HG02571 (cell line): ENCODE results near the gene SUSD3.
"Not testable (repeated sequence)": the region's sequence is repeated elsewhere in the genome, so short reads cannot be mapped to it uniquely, and the experiment has no call there.

Experiments
- ATAC-seq: cut with Tn5 transposase; IDR thresholded peaks from one replicate; pipeline ENCODE4 v1.9.1; 2021; ENCODE audit warnings: mild to moderate bottlenecking, moderate library complexity; ENCODE audit not compliant: unreplicated experiment

The SUSD3 gene

DNA sequence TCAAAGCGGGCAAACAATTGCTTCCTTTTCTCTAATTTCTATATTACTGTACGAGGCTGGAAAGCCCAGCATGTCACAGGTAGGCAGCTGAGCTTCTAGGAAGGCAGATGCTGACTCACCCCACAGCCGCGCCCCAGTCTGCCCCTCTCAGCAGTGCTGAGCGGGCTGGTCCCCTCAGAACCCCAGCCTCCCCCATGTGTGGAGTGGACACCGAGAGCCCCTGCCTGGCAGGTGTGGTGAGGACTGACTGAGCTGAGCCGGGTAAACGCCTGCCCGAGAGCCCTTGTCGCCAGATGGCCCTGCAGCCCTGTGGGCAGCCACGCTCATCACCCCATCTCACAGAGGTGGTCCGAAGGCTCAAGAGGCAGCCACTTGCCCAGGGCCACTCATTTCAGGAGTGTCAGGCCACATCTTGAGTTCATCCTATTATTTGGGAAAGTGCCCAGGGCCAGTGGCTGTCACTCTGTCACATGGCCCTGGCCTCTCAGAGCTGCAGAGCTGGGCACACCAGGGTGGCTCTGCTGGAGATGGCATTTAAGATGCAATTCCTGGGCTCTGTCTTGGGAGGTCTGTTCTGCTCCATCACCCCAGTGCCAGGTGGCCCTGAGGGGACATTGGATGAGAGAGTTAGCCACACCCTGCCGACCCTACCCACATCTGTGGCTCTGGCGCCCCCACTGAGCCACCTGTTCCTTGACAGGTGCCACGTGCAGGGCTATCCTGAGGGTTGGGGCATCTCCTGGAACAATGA, 50.0 kb downstream of the SUSD3 start:
- no peak for ATAC-seq

DNA sequence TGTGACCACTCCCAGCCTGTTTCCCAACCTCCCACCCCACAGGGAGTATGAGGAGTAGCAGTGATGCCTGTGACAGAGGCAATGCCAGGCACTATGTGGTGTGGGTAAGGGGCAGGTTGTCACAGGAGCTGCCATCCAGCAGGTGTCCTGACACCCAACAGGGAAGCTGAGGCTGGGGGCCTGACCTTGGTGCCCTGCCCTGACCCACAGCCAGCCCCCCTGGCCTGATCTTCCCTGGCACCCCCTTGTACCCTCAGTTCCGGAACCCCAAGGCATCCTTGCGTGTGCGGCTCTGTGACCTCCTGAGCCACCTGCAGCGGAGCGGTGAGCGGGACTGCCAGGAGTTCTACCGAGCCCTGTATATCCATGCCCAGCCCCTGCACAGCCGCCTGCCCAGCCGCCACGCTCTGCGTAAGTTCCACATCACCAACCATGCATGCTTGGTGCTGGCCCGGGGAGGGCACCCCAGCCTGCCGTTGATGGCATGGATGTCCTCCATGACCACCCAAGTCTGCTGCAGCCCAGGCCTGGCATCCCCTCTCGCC, 51.9 kb downstream of the SUSD3 start:
- ATAC-seq = no peak

DNA sequence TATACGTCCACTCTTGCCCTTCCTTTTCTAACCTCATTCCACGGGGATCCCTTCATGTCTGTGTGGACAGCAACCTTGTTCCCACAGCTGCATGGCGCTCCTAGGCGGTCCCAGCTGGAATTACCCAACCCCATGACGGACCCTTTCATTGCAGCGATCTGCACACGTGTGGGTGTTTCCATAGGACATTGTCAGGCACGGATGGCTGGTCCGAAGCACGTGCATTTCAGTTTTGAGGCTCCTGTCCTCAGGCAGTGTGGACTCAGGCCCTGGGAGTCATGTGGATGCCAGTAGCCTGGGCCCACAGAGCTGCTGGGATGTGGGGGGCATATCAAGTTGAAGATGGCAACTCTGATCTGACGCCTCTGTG, 52.5 kb downstream of the SUSD3 start:
- ATAC-seq = no peak

DNA sequence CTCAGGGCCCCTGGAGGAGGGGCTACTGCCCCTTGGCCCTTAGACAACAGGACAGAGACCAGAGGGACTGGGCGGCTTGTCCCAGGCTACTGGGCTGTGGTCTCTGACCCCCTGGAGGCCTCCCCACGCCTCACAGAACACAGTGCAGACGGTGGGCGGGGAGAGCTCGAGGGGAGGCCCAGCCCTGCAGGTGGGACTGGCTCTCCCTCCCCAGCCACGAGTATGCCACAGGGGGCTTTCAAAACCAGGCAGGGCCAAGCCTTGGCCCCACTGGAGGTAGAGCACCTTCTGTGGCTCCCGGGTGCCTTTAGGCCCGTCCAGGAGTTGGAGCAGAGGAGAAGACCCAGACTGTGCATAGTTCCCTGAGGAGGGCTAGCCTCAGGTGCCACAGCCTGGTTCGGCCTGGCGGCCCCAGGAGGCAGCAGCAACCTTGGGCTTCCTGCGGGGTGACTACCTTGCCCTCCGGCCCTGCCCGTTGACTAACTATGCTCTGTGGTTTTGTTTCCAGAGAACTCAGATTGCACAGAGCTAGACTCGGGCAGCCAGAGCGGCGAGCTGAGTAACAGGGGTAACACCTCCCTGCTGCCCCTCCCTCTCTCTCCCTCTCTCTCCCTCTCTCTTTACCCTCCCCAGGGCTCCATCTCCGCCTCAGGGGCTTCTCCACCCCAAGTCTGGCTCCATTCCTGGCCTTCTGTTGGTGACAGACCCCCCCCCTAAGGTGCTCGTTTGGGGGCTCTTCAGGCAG, 53.0 kb downstream of the SUSD3 start:
- no peak for ATAC-seq

DNA sequence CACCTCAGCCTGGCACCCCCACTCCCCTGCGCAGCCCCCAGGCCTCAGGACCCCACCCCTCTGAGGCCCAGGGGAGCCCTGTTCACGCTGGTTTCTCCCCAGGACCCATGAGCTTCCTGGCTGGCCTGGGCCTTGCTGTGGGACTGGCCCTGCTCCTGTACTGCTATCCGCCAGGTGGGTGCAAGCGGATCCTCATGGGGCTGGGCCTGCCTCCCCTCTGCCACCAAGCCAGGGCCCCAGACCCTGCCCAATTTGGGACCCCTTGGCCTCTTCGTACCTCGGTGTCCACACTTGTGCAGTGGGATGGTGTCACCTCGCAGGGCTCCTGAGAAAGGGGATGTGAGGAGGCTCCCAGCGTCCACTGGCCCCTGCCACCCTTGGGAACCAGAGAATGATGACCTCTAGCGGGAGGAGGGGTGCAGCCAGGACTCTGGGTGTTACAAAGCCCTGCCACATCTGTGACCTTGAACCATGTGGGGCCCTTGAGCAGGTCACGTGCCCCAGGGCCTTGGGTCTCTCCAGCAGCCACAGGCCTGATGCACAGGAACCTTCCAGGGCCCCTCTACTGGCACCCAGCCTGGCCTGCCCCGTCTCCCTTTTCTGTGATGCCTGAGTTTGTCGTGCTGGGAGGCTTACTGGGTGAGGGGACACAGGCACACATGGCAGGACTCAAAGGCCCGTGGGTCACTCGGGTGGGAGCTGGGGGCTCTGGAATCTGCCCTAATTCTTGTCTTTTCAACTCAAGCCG, 53.8 kb downstream of the SUSD3 start:
- ATAC-seq = no peak

DNA sequence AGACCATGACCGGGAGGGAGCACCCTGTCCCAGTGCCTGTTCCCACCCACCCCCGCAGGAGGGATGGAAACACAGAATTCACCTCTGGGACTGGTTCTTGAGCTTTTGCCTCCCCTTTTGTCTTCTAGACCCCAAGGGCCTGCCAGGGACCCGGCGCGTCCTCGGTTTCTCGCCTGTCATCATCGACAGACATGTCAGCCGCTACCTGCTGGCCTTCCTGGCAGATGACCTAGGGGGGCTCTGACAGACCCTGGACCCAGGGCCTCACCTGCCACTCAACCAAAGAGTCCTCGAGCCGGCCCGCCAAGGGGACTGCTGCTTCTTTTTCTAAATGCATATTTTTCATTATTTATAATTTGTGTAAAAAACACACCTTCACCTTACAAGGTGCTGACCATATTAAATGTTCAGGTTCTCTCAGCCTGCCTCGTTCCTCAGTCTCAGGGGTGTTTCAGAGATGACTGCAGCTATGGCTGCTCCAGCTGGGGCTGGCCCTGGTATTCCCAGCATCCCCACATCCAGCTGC, 54.4 kb downstream of the SUSD3 start:
- no peak for ATAC-seq

DNA sequence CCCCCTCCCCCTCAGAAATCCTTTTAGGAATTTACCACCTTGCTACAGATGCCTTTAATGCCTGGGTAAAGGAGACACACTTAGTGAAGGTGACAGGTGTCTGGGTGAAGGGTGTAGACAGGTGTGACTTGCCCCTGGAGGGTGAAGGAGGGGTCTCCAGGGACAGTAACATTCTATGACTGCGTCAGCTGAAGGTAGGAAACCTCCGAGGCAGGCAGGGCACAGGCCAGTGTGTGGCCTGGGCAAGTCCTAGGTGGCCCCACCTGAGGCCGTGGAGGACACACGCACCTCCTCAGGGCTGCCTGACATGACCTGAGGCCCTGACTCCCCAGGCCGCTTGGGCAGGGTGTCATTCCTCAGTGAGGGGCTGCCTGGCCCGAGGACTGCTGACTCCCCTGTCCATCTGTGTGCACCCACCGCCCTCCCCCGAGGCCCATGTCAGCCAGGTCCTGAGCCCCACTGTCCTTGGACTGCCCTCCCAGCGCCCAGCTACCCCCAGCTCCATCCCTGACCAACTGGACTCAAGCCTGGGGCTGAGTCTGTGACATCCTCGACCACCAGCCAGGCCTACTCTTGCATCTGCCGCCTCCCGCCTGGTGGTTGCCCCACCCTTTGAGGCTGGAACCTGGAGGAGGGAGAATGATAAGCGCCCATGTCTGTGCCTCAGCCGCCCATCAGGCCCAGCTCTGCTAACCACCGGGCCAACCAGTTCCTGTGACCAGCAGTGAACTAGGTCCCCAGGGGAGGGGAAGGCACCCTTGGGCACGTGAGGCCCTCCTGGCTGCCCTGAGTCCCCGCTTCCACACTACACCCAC, 55.9 kb downstream of the SUSD3 start:
- ATAC-seq = no peak

DNA sequence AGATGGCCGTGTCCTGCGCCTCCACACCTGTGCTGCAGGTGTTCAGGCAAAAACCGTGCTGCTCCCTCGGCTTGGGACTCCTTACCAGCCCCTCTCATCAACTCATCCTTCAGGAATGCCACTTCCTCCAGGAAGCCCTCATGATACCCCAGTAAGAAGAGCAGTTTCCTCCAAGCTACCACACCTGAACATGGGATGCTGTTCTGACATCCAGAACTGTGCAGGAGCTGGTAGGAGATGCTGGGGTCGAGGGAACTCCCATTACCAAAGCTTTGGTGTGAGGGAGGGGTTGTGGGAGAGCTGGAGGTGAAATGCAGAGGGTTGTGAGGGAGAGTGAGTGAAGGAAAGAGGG, 56.5 kb downstream of the SUSD3 start:
- ATAC-seq = no peak

DNA sequence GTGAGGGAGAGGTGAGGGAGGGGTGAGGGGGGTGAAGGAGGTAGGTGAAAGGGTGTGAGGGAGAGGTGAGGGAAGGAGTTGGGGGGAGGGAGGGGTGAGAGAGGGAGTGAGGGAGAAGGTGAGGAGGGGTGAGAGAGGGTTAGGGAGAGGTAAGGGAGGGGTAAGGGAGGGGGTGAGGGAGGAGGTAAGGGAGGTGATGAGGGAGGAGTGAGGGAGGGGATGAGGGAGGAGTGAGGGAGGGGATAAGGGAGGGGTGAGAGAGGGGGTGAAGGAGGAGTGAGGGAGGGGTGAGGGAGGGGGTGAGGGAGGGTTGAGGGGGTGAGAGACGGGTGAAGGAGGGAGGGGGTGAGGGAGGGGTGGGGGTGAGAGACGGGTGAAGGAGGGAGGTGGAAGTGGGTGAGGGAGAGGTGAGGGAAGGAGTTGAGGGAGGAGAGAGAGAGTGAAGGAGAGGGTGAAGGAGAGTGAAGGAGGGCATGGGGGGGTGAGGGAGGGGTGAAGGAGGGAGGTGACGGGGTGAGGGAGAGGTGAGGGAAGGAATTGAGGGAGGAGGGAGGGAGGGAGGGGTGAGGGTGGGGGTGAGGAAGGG, 57.1 kb downstream of the SUSD3 start:
- ATAC-seq = no peak

DNA sequence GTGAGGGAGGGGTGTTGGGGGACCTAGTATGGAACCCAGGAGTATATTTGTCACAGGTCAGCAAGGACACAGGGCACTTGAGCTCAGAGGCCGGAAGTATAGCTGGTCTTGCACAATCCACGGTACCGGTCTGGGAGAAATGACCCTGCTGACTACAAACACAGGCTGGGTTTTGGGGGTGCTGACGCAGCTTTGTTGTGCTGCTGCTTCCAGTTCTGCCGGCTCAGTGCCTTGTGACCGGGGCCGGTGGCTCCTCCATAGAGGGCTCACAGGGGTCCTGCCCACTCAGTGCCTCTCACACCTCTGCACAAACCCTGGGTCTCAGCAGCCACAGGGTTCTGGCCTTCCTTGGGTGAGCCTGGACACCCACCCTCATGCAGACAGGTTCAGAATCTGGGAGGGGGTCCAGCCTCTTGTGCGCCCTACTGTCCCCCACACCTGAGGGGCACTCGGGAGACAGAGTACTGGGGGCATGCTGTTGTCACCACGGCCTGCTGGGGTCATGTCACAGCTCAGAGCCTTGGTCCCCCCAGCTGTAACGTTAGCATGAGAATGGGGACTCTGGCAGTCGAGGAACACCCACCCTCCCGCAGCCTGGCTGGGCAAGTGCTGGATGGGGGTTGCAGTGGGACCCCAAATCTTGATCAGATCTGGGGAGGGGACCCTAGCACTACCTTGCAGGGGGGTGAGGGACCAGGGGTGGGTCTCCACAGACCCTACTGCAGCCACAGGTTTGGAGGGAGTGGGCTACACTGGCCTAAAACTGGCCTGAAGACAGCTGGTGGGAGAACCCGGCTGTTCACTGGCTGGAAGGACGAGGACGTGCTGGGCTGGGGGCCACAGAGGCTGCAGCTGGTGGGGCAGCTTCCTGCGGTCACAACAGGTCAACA, 57.8 kb downstream of the SUSD3 start:
- ATAC-seq = no peak

DNA sequence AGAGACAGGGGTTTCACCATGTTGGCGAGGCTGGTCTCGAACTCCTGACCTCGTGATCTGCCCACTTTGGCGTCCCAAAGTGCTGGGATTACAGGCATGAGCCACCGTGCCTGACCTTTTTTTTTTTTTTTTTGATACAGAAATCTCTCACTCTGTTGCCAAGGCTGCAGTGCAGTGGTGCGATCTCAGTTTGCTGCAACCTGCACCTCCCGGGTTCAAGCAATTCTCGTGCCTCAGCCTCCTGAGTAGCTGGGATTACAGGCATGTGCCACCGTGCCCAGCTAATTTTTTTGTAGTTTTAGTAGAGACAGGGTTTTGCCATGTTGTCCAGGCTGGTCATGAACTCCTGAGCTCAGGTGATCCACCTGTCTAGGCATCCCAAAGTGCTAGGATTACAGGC, 59.0 kb downstream of the SUSD3 start:
- not testable (repeated sequence) for ATAC-seq

DNA sequence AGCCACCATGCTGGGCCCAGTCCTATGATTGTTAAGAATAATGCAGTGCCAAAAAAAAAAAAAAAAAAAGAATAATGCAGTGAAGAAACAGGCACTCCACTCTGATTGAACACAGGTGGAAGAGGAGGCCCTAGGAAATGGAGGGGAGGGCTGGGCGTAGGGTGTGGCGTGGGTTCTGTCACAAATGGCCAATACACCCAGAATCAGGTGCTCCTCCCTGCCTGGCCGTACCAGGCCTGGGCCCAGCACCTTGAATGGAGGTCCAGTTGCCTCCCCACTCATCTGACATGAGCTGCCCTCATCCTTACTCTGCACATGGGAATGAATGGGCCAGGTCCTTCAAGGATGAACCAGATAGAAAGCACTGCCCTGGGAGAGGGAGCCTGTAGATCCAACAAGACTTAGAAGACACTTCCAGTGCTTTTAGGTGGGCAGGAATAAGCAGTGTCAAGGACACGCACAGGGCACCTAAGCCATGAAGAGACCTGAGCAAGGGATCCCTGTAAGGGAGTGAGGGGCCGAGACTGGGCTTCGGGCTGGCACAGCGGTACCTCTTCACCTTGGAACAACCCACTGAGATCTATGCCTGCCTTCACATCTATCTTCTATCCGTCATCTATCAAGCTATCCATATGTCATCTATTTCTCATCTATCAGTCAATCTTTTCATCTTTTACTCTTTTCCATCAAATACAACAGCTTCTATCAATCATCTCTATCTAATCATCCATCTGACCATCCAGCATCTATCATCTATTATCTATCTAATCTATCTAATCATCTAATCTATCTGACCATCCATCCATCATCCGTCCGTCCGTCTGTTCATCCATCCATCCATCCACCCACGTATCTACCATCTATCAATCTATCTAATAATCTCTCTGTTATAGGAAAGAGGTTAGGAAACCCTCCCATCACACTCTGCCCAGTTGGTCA, 59.7 kb downstream of the SUSD3 start:
- ATAC-seq = no peak

DNA sequence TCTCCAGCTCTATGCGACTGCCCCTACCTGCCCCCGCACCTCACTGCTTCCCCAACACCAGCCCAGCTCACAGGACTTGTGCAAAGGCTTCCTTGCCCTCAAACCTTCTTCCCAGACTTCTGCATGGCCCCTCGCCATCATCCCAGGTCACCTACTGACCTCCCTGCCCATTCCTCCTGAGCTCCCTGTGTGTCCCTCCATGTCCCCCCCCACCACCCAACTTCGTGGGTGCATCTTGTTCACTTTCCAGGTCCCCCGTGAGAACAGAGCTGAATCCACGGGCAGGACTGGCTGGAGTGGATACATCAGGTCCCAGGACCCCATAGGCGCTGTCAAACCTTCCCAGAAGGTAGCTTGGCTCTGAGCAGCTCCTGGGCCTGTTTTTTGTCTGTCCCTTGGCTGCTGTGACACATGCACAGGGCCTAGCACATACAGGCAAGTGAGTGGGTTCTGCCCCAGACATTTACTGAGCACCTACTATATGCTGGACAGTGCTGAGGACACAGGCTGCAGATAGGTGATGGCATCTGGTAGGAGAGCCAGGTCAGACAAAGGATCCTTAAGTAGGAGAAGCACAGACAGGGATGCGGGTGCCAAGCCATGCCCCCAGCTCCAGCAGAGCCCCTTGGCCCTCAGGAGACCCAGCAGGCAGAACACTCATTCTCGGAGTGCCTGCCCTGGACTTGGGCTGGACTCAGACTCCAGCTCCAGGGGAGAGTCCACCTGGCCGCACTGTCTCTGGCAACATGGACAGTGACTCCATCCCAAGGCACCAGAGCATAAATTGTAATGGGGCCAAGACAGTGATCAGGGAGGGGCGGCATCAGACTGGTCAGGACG, 60.6 kb downstream of the SUSD3 start:
- ATAC-seq = no peak

DNA sequence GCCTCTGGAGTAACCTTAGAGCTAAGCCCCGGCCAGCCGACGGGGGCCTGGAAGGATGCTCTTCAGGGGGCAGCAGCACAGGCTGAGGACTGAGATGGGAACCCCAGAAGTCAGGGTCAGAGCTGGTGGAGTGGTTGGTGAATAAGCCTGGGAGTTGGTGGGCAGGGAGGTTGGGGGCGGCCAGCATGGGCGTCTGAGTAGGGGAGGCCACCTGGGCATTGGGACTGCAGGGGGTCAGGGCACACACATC, 61.1 kb downstream of the SUSD3 start:
- ATAC-seq = no peak

DNA sequence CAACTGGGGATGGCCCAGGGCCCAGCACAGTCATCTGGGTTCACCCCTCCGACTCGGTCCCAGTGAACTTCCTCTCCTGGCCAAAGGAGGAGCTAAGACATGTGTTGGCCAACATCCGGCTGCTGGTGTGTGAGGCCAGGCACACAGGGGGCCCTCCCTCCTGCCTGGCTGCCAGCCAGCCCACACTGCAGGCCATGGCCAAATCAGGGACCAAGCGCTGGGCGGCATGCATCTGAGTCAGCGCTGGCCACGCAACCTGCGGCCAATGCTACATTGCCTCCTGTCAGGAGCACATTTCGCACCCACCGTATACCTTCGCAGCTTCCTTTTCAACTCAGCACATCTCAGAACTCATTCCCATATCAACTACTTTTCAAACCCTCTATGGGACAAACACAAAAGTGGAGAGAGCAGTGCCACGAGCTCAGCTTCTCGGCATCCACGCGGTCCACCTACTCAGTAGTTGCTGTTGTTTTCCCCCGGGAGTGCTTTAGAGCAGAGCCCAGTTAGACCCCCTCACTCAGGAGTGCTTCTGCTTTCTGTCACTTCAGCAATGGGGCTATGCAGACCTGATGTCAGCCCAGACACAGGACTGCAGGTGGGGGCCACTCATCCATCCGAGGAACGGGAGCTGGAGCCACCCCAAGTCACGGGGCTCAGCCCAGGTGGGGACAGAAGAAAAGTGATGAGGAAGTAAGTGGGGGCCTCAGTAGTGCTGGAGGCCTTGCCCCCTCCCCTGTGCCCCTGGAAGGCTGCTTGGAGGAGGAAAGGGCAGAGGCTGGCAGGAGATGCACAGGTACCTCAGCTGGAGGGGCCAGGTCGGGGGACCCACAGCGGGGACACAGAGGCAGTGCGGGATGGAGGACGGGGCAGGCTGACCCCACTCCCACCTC, 61.7 kb downstream of the SUSD3 start:
- ATAC-seq = peak; percentile 89

DNA sequence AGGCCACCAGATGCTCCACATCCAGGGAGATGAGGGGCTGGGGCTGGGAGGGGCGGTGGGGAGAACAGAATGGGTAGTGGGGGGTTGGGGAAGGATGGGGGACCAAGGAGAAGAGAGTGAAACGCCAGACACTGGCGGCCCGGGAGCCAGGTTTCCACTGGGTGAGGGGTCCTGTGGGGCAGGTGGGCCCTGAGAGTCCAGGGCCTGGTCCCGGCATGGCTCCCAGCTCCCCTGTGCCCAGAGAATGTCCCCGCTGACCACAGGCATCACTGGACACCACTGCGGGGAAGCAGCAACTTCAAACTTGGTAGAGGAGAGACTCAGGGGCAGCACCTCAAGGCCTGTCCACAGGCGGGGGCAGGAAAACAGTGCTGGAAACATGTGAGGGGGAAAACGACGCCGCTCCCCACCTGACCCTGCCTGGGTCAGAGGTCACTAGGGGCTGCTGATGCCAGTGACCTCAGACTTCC, 62.4 kb downstream of the SUSD3 start:
- no peak for ATAC-seq
